A673 (cell line): Measurements from ENCODE around the gene ARPC1B. TPM values are rescaled to one million over a fixed set of nuclear protein-coding genes. Genes with fewer than 3 reads are reported as not detected.
A peak's percentile ranks its signal among the peaks of the same experiment; 100 is the strongest.

Source experiments
- BruUV-seq: library from RNA; stranded (reverse); fragments of 400-500 nt; replicated peaks from 2 replicates; lab custom pipeline; 2021; lab: Mats Ljungman, UMichigan
- CTCF ChIA-PET: fragments of 300-600 bp; sonication (Branson Sonifier 250); formaldehyde crosslinking; loops from one replicate; lab custom pipeline; 2022; ENCODE audit warnings: antibody characterized with exemption; lab: Charles Lee
- POLR2A ChIA-PET: fragments of 300-600 bp; sonication (Branson Sonifier 250); formaldehyde crosslinking; loops from one replicate; lab custom pipeline; 2022; ENCODE audit warnings: antibody characterized with exemption; ENCODE audit not compliant: low non-redundant PET; lab: Charles Lee
- DNase-seq: peaks from one replicate; pipeline ENCODE4 v3.0.0-alpha.2; 2015; ENCODE audit warnings: low spot score
- H3K27ac ChIP-seq: fragments of 200-600 bp; sonication (generic); 2 replicates; pipeline ENCODE4 v1.5.1; 2016; ENCODE audit warnings: mixed run types, low read depth, mild to moderate bottlenecking, mixed read lengths, antibody characterized with exemption, low read length; ENCODE audit not compliant: poor library complexity, severe bottlenecking
- H3K27me3 ChIP-seq: fragments of 200-600 bp; sonication (generic); replicated peaks from 2 replicates; pipeline ENCODE4 v1.6.1; 2017; ENCODE audit warnings: mixed run types, low read depth, mild to moderate bottlenecking, mixed read lengths, antibody characterized with exemption, low read length; ENCODE audit not compliant: insufficient read depth, poor library complexity
- H3K36me3 ChIP-seq: fragments of 200-600 bp; sonication (generic); 2 replicates; pipeline ENCODE4 v1.6.1; 2016; ENCODE audit warnings: mixed run types, mild to moderate bottlenecking, mixed read lengths, antibody characterized with exemption, low read length; ENCODE audit not compliant: insufficient read depth, poor library complexity, severe bottlenecking
- H3K4me1 ChIP-seq: fragments of 200-600 bp; sonication (generic); 2 replicates; pipeline ENCODE4 v1.6.1; 2017; ENCODE audit warnings: mixed run types, mild to moderate bottlenecking, mixed read lengths, antibody characterized with exemption, low read length; ENCODE audit not compliant: insufficient read depth, poor library complexity, severe bottlenecking
- H3K4me3 ChIP-seq: fragments of 200-600 bp; sonication (generic); 2 replicates; pipeline ENCODE4 v1.5.1; 2016; ENCODE audit warnings: low read depth, mixed run types, mild to moderate bottlenecking, mixed read lengths, low read length; ENCODE audit not compliant: poor library complexity, severe bottlenecking
- H3K9me3 ChIP-seq: fragments of 200-600 bp; sonication (generic); 2 replicates; pipeline ENCODE4 v1.6.1; 2016; ENCODE audit warnings: mixed run types, low read depth, mild to moderate bottlenecking, mixed read lengths, antibody characterized with exemption, low read length; ENCODE audit not compliant: poor library complexity, severe bottlenecking
- CTCF ChIP-seq: fragments of 300-800, 200-600 bp; sonication (generic); conservative IDR thresholded peaks from 2 replicates; pipeline ENCODE4 v1.5.1; 2017; ENCODE audit warnings: low read depth, mild to moderate bottlenecking, antibody characterized with exemption, low read length, moderate library complexity, mixed read lengths
- EZH2 ChIP-seq: fragments of 200-600 bp; sonication (generic); IDR thresholded peaks from 2 replicates; pipeline ENCODE4 v1.6.1; 2017; ENCODE audit warnings: borderline replicate concordance, low read depth, mild to moderate bottlenecking, mixed read lengths, antibody characterized with exemption, low read length; ENCODE audit not compliant: poor library complexity, severe bottlenecking
- intact Hi-C: fragments of 100-400 bp; cut with micrococcal nuclease; formaldehyde crosslinking; loops from one replicate; pipeline ENCODE4 v1.10.0; 2022; ENCODE audit not compliant: unreplicated experiment
- total RNA-seq: library from RNA; stranded (reverse); gene quantifications from 2 replicates; pipeline ENCODE4 v1.2.3, GENCODE V29; 2021

ARPC1B gene
- total RNA-seq, 1 experiment from 2014 or later: 29.9 TPM

GRCh38 chr7:99392046-99392445 lies 17.5 kb downstream of the ARPC1B start:
- H3K27ac ChIP-seq: no peak overlapping the region
- intact Hi-C loops: no loop called here
- ChIA-PET CTCF (no interaction called here), POLR2A (no interaction called here)
- peak overlapping the region; percentile 63 for H3K4me3 ChIP-seq
- no TSS peak for BruUV-seq
- TF ChIP-seq EZH2: no peak
- peaks cover 4% of the 10 kb centered on the region for H3K4me1 ChIP-seq
- no peaks in the 10 kb centered on the region for H3K27me3 ChIP-seq
- DNase-seq: no peak
- peaks cover 20% of the 10 kb centered on the region for H3K36me3 ChIP-seq
- H3K9me3 ChIP-seq: no peaks in the 10 kb centered on the region

GRCh38 chr7:99392659-99393354 lies 18.3 kb downstream of the ARPC1B start:
- Histone ChIP-seq H3K4me1 (peaks cover 4% of the 10 kb centered on the region), H3K36me3 (peaks cover 27% of the 10 kb centered on the region), H3K9me3 (no peaks in the 10 kb centered on the region), H3K4me3 (peak overlapping the region; percentile 63), H3K27ac (peak overlapping the region; percentile 56), H3K27me3 (no peaks in the 10 kb centered on the region)
- TF ChIP-seq CTCF (no peak), EZH2 (no peak)
- CTCF ChIA-PET: no interaction called here
- peak; percentile 71 for DNase-seq
- POLR2A ChIA-PET: no interaction called here
- intact Hi-C loops: no loop called here
- BruUV-seq: no TSS peak

GRCh38 chr7:99393355-99394187 lies 19.0 kb downstream of the ARPC1B start:
- DNase-seq: peak; percentile 51
- H3K9me3 ChIP-seq: no peaks in the 10 kb centered on the region
- H3K4me3 ChIP-seq: peak overlapping the region; percentile 63
- intact Hi-C loops: no loop called here
- H3K4me1 ChIP-seq: peaks cover 4% of the 10 kb centered on the region
- BruUV-seq: no TSS peak
- TF ChIP-seq EZH2: no peak
- no peak for TF ChIP-seq CTCF
- H3K36me3 ChIP-seq: peaks cover 33% of the 10 kb centered on the region
- H3K27me3 ChIP-seq: no peaks in the 10 kb centered on the region
- ChIA-PET CTCF (no interaction called here), POLR2A (no interaction called here)
- peak overlapping the region; percentile 56 for H3K27ac ChIP-seq
